ENCODE data around the gene PDILT.

GRCh38 chr16:20415541-20415940 lies 11.0 kb upstream of the PDILT start:
- no peak for TF ChIP-seq CTCF (IDR thresholded peaks at IDR 0.05)
- no peak for TF ChIP-seq POLR2A (IDR thresholded peaks at IDR 0.05)

All from adrenal gland (tissue), 5 donors.